ENCODE measurements around the gene SRPRB.

Gene SRPRB

GRCh38 chr3:133854264-133855001, 48.8 kb downstream of the SRPRB start:
- no peaks in the 10 kb centered on the region for H3K36me3 ChIP-seq (ENCODE audit: control insufficient read depth, insufficient read depth, low read length)
- H3K4me3 ChIP-seq (ENCODE audit: insufficient read depth, low read depth, low read length), result no peak overlapping the region
- no peaks in the 10 kb centered on the region for H3K4me1 ChIP-seq (ENCODE audit: control insufficient read depth, insufficient read depth, low read length)
- 88 to 91% methylated on average over 5 of the region's 5 CpGs for WGBS, 2 experiments
- no peaks in the 10 kb centered on the region for H3K9me3 ChIP-seq (ENCODE audit: control insufficient read depth, low read length)
- H3K27me3 ChIP-seq (ENCODE audit: control insufficient read depth, insufficient read depth, low read length, poor library complexity, severe bottlenecking), result no peaks in the 10 kb centered on the region
- no peak overlapping the region for H3K27ac ChIP-seq (ENCODE audit: insufficient read depth, low read depth, low read length, poor library complexity, severe bottlenecking)

- Histone ChIP-seq H3K27ac (ENCODE audit: insufficient read depth, low read depth, low read length, poor library complexity, severe bottlenecking) (no peak overlapping the region), H3K4me1 (ENCODE audit: control insufficient read depth, insufficient read depth, low read length) (no peaks in the 10 kb centered on the region)
These were observed 49.4 kb downstream of the SRPRB start for GRCh38 chr3:133855002-133855370.

GRCh38 chr3:133855772-133856171, 50.2 kb downstream of the SRPRB start:
- H3K4me3 ChIP-seq (ENCODE audit: insufficient read depth, low read depth, low read length), result no peak overlapping the region
- no peaks in the 10 kb centered on the region for H3K27me3 ChIP-seq (ENCODE audit: control insufficient read depth, insufficient read depth, low read length, poor library complexity, severe bottlenecking)
- 90 to 91% methylated on average over 6 of the region's 6 CpGs for WGBS, 2 experiments
- H3K4me1 ChIP-seq (ENCODE audit: control insufficient read depth, insufficient read depth, low read length), result no peaks in the 10 kb centered on the region
- no peaks in the 10 kb centered on the region for H3K36me3 ChIP-seq (ENCODE audit: control insufficient read depth, insufficient read depth, low read length)
- no peaks in the 10 kb centered on the region for H3K9me3 ChIP-seq (ENCODE audit: control insufficient read depth, low read length)
- H3K27ac ChIP-seq (ENCODE audit: insufficient read depth, low read depth, low read length, poor library complexity, severe bottlenecking), result no peak overlapping the region

More at GRCh38 chr3:133855002-133855370, 49.4 kb downstream of the SRPRB start:
- Histone ChIP-seq H3K9me3 (ENCODE audit: control insufficient read depth, low read length) (no peaks in the 10 kb centered on the region), H3K27me3 (ENCODE audit: control insufficient read depth, insufficient read depth, low read length, poor library complexity, severe bottlenecking) (no peaks in the 10 kb centered on the region), H3K4me3 (ENCODE audit: insufficient read depth, low read depth, low read length) (no peak overlapping the region), H3K36me3 (ENCODE audit: control insufficient read depth, insufficient read depth, low read length) (no peaks in the 10 kb centered on the region)
- 95 to 97% methylated on average over 4 of the region's 4 CpGs for WGBS, 2 experiments

DNA sequence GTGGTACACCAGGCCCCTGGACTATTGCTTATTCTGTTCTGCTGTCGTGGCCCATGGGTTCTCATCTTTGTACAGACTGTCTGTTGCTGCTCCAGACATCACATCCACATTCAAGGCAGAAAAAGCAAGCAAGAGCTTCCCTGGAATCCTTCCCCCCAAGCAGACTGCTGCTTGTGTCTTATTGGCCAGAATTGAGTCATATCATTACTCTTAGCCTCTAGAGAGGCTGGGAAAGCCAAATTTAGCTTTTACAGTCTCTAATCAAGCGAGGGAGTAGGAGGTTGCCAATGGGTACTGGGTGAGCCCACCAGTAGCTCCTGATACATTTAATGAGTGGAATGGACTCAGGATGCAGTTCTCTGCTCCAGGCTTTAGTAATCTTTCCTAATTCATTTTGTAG, 50.7 kb downstream of the SRPRB start:
- Histone ChIP-seq H3K27ac (ENCODE audit: insufficient read depth, low read depth, low read length, poor library complexity, severe bottlenecking) (no peak overlapping the region), H3K9me3 (ENCODE audit: control insufficient read depth, low read length) (no peaks in the 10 kb centered on the region), H3K4me1 (ENCODE audit: control insufficient read depth, insufficient read depth, low read length) (no peaks in the 10 kb centered on the region), H3K27me3 (ENCODE audit: control insufficient read depth, insufficient read depth, low read length, poor library complexity, severe bottlenecking) (no peaks in the 10 kb centered on the region), H3K4me3 (ENCODE audit: insufficient read depth, low read depth, low read length) (no peak overlapping the region), H3K36me3 (ENCODE audit: control insufficient read depth, insufficient read depth, low read length) (no peaks in the 10 kb centered on the region)
- WGBS, 2 experiments, result 87 to 89% methylated on average over 2 of the region's 2 CpGs

DNA sequence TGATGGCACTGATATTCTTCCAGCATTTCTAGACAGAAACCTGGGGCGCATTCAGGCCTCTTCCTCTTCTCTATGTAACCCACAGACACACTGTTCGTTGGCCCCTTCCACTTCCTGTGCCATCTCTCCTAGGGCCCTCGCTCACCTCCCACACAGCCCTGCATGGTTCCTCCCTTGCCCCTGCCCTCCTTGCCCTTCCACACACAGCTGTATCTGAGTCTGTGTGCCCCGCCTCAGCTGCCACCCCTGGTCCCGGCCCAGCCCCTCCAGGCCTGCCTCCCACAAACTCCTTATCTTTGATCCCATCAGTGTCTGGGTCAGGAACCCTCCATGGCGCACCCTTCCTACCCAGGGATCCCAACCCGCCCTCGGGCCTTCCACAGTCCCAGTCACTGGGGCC, 52.2 kb downstream of the SRPRB start:
- no peaks in the 10 kb centered on the region for H3K27me3 ChIP-seq (ENCODE audit: control insufficient read depth, insufficient read depth, low read length, poor library complexity, severe bottlenecking)
- H3K9me3 ChIP-seq (ENCODE audit: control insufficient read depth, low read length), result no peaks in the 10 kb centered on the region
- H3K36me3 ChIP-seq (ENCODE audit: control insufficient read depth, insufficient read depth, low read length), result no peaks in the 10 kb centered on the region
- H3K27ac ChIP-seq (ENCODE audit: insufficient read depth, low read depth, low read length, poor library complexity, severe bottlenecking), result no peak overlapping the region
- H3K4me1 ChIP-seq (ENCODE audit: control insufficient read depth, insufficient read depth, low read length), result no peaks in the 10 kb centered on the region
- no peak overlapping the region for H3K4me3 ChIP-seq (ENCODE audit: insufficient read depth, low read depth, low read length)
- 93 to 97% methylated on average over 8 of the region's 8 CpGs for WGBS, 2 experiments

DNA sequence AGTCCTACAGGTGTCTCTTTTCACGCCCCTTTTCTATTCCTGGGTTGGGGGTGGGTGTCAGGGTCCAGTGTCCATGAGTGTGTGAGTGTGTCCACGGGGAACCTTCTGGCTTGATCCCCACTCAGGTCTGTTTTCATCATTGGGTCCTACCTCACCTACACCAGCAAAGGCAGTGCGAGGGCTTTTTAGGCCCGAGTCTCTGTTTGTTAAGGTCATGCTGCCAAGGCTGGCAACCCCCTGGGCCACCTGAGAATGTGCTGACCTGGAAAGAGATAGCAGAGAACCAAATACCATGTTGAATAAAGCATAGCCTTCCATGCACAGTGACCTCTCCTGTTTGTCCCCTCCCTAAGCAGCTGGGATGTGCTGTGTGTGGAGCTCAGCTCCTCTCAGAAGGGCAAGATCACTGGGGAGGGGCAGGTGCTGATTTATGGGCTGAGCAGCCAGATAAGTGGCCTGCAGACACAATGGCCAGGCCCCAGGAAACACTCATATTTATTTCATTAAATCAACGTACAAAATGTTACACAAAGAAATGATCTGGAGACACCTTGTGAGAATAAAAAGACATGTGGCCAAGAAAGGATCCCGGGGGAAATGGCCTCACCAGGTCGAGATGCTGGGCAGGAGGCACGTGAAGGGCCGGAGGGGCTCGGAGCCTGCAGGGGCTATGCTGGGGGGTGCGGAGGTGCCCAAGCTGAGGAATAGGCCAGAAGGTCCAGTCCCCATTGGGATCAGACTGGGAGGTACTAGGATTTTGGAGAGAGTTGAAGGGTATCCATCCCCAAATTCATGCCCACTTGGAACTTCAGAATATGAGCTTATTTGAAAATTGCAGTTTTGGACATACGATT, 54.0 kb downstream of the SRPRB start:
- H3K4me1 ChIP-seq (ENCODE audit: control insufficient read depth, insufficient read depth, low read length), result no peaks in the 10 kb centered on the region
- H3K27me3 ChIP-seq (ENCODE audit: control insufficient read depth, insufficient read depth, low read length, poor library complexity, severe bottlenecking), result no peaks in the 10 kb centered on the region
- no peaks in the 10 kb centered on the region for H3K36me3 ChIP-seq (ENCODE audit: control insufficient read depth, insufficient read depth, low read length)
- WGBS, 2 experiments, result 94 to 96% methylated on average over 12 of the region's 12 CpGs
- H3K9me3 ChIP-seq (ENCODE audit: control insufficient read depth, low read length), result no peaks in the 10 kb centered on the region
- H3K4me3 ChIP-seq (ENCODE audit: insufficient read depth, low read depth, low read length), result no peak overlapping the region
- H3K27ac ChIP-seq (ENCODE audit: insufficient read depth, low read depth, low read length, poor library complexity, severe bottlenecking), result no peak overlapping the region

DNA sequence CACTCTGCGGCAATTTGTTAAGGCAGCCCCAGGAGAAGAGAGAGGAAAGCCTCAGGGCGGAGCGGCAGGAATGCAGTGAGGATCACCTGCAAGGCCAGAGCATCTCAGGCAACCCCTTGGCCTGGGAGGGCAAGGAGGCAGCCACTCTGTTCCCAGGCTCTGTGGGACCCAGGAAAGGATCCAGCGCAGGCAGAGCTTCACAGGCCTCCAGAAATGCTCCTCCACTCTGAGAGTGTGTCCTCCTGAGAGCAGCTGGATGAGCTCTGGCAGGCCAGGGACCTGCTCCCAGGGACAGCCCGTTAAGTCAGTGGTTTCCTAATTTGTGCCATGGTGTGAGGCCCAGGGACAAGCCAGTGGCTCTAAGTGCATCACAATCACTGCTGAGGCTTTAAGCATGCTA, 54.9 kb downstream of the SRPRB start:
- Histone ChIP-seq H3K36me3 (ENCODE audit: control insufficient read depth, insufficient read depth, low read length) (no peaks in the 10 kb centered on the region), H3K27ac (ENCODE audit: insufficient read depth, low read depth, low read length, poor library complexity, severe bottlenecking) (no peak overlapping the region), H3K9me3 (ENCODE audit: control insufficient read depth, low read length) (no peaks in the 10 kb centered on the region), H3K27me3 (ENCODE audit: control insufficient read depth, insufficient read depth, low read length, poor library complexity, severe bottlenecking) (no peaks in the 10 kb centered on the region), H3K4me1 (ENCODE audit: control insufficient read depth, insufficient read depth, low read length) (no peaks in the 10 kb centered on the region), H3K4me3 (ENCODE audit: insufficient read depth, low read depth, low read length) (no peak overlapping the region)
- 80 to 83% methylated on average over 5 of the region's 5 CpGs for WGBS, 2 experiments

DNA sequence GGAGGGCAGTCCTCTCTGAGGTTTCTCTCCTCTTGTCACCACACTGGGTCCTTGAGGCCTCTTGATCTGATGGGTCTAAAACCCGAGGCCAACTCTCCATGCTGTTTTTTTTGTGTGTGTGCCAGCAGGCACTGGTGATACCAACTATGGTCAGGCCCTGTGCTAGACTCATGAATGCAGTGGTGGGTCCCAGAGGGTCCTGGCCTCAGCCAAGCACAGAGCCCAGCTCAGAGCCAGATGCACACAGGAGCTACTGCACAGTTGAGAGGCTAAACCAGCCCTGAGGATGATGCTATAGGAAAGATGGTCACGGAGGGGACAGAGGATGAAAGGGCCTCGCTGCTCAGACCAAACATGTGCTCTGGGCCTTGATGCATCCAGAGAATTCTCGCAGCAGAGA, 56.5 kb downstream of the SRPRB start:
- Histone ChIP-seq H3K36me3 (ENCODE audit: control insufficient read depth, insufficient read depth, low read length) (no peaks in the 10 kb centered on the region), H3K27me3 (ENCODE audit: control insufficient read depth, insufficient read depth, low read length, poor library complexity, severe bottlenecking) (no peaks in the 10 kb centered on the region), H3K27ac (ENCODE audit: insufficient read depth, low read depth, low read length, poor library complexity, severe bottlenecking) (no peak overlapping the region), H3K9me3 (ENCODE audit: control insufficient read depth, low read length) (no peaks in the 10 kb centered on the region), H3K4me3 (ENCODE audit: insufficient read depth, low read depth, low read length) (no peak overlapping the region), H3K4me1 (ENCODE audit: control insufficient read depth, insufficient read depth, low read length) (no peaks in the 10 kb centered on the region)
- WGBS, 2 experiments, result 90 to 96% methylated on average over 4 of the region's 4 CpGs

DNA sequence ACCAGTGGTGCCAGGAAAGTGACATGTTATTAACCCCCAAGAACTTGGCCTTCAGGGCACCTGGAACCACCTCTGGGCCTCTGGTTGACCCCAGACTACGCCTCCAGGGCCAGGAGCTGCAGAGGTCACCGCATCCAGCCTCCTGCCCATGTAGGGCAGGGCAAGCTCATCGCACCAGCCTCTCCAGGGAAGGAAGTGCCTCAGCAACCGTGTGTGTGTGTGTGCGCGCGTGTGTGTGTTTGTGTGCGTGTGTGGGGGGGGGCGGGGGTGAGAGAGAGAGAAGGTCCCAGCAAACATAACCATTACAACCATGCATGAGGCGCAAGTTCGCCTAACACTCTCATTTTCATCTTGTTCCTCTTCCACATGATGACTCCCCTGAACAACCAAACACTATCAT, 58.3 kb downstream of the SRPRB start:
- no peak overlapping the region for H3K4me3 ChIP-seq (ENCODE audit: insufficient read depth, low read depth, low read length)
- peaks cover 4% of the 10 kb centered on the region for H3K4me1 ChIP-seq (ENCODE audit: control insufficient read depth, insufficient read depth, low read length)
- H3K27ac ChIP-seq (ENCODE audit: insufficient read depth, low read depth, low read length, poor library complexity, severe bottlenecking), result no peak overlapping the region
- H3K36me3 ChIP-seq (ENCODE audit: control insufficient read depth, insufficient read depth, low read length), result no peaks in the 10 kb centered on the region
- 84 to 86% methylated on average over 9 to 11 of the region's 11 CpGs for WGBS, 2 experiments
- H3K9me3 ChIP-seq (ENCODE audit: control insufficient read depth, low read length), result no peaks in the 10 kb centered on the region
- H3K27me3 ChIP-seq (ENCODE audit: control insufficient read depth, insufficient read depth, low read length, poor library complexity, severe bottlenecking), result no peaks in the 10 kb centered on the region

DNA sequence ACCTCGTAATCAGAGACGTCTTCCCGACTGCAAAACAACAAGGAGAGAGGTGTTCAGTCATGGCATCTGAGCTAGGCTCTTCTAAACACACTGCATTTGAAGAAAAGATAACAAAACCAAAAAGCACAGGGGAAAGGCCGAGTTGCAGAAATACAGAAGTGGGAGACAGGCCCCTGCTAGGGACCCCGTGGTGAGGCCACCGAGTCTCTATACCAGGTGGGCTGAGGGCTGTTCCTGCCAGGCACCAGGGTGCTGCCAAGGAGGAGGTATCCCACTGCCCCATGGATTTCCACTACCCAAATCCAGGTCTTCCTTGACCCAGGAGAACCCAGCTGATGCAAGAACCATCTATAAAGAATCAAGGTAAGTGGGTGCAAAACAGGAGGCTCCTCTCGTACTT, 59.0 kb downstream of the SRPRB start:
- Histone ChIP-seq H3K27me3 (ENCODE audit: control insufficient read depth, insufficient read depth, low read length, poor library complexity, severe bottlenecking) (no peaks in the 10 kb centered on the region), H3K36me3 (ENCODE audit: control insufficient read depth, insufficient read depth, low read length) (no peaks in the 10 kb centered on the region), H3K4me1 (ENCODE audit: control insufficient read depth, insufficient read depth, low read length) (peaks cover 5% of the 10 kb centered on the region), H3K27ac (ENCODE audit: insufficient read depth, low read depth, low read length, poor library complexity, severe bottlenecking) (no peak overlapping the region), H3K4me3 (ENCODE audit: insufficient read depth, low read depth, low read length) (no peak overlapping the region), H3K9me3 (ENCODE audit: control insufficient read depth, low read length) (no peaks in the 10 kb centered on the region)
- 81 to 82% methylated on average over 7 of the region's 7 CpGs for WGBS, 2 experiments
